ENCODE measurements around the gene SCARB2. TPM values are rescaled to one million over a fixed set of nuclear protein-coding genes. Genes with fewer than 3 reads are reported as not detected.

Gene SCARB2
- total and polyA plus RNA-seq, 2 of the 4 experiments (the other 2 are of a cell fraction), result 69.2 to 102 TPM

DNA sequence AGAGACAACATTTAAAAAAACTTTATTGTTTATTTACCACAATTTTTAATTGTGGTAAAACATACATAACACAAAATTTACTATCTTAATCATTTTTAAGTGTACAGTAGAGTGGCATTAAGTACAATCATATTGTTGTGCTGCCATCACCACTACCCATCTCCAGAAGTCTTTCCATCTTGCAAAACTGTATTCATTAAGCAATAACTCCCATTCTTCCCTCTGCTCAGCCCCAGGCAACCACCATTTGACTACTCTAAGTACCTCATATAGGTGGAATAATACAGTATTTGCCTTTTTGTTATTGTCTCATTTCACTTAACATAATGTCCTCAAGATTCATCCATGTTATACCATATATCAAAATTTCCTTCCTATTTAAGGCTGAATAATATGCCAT is 25.1 kb upstream of the SCARB2 start:
- Histone ChIP-seq H2AK5ac (ENCODE audit: low read depth, low read length) (no peak overlapping the region), H3K18ac (ENCODE audit: low read depth, low read length) (no peak overlapping the region), H3K79me1 (ENCODE audit: low read depth in 1 of 2, low read length in 2 of 2) (no peaks in the 10 kb centered on the region), H3K56ac (ENCODE audit: extremely low read depth, insufficient read depth, low read length) (no peak overlapping the region), H3K4me1 (ENCODE audit: control insufficient read depth, insufficient read depth, low read length) (no peaks in the 10 kb centered on the region), H3K4me3 (ENCODE audit: insufficient read depth, low read depth, low read length) (no peak overlapping the region), H3K27ac (ENCODE audit: insufficient read depth, low read length) (no peak overlapping the region), H2AFZ (replicated peaks; ENCODE audit: low read length, poor library complexity) (no peak overlapping the region), H3K9me3 (ENCODE audit: control insufficient read depth, insufficient read depth, low read length) (no peaks in the 10 kb centered on the region; the same call in none of the 2 replicates), H3K36me3 (ENCODE audit: control insufficient read depth, insufficient read depth, low read length) (no peaks in the 10 kb centered on the region), H3K14ac (replicated peaks; ENCODE audit: low read depth, low read length) (no peak overlapping the region), H2BK20ac (ENCODE audit: low read depth, low read length) (no peak overlapping the region), H2AK9ac (replicated peaks; ENCODE audit: low read depth, low read length, poor library complexity) (no peak overlapping the region), H4K5ac (ENCODE audit: low read depth, low read length) (no peak overlapping the region), H3K27me3 (ENCODE audit: control insufficient read depth, insufficient read depth, low read length) (peaks cover 10% of the 10 kb centered on the region), H4K8ac (ENCODE audit: low read depth in 2 of 2, low read length in 2 of 2) (no peak overlapping the region), H3K9ac (ENCODE audit: low read depth, low read length) (no peak overlapping the region), H2BK15ac (ENCODE audit: low read depth, low read length) (no peak overlapping the region), H2BK5ac (ENCODE audit: low read depth, low read length, poor library complexity, severe bottlenecking) (no peak overlapping the region), H4K91ac (ENCODE audit: insufficient read depth, low read depth, low read length) (no peak overlapping the region), H3K23ac (ENCODE audit: low read depth, low read length) (no peak overlapping the region), H3K9me1 (ENCODE audit: insufficient read depth, low read length) (no peaks in the 10 kb centered on the region), H4K20me1 (ENCODE audit: insufficient read depth, low read length) (no peaks in the 10 kb centered on the region), H3K4ac (ENCODE audit: low read depth, low read length) (no peak overlapping the region), H2BK120ac (ENCODE audit: low read depth, low read length) (no peak overlapping the region), H3K4me2 (ENCODE audit: low read depth, low read length) (no peak overlapping the region)
- ChIA-PET CTCF (no interaction called here), POLR2A (ENCODE audit: unreplicated experiment) (no interaction called here)
- BruUV-seq (replicated peaks), result no TSS peak
- ATAC-seq (ENCODE audit: low read depth) (no peak), DNase-seq (no peak)
- in situ Hi-C loops (cut with MboI; ENCODE audit: low sequenced_read_pairs), result no loop called here
- intact Hi-C loops (cut with micrococcal nuclease), result no loop called here
- dilution Hi-C loops (cut with HindIII; ENCODE audit: low sequenced_read_pairs, unreplicated experiment), result no loop called here
- TF ChIP-seq MAZ (IDR thresholded peaks at IDR 0.05; ENCODE audit: borderline replicate concordance, low read depth, low read length) (no peak), RAD21 (IDR thresholded peaks at IDR 0.05; ENCODE audit: low read length) (no peak), CHD1 (IDR thresholded peaks at IDR 0.05; ENCODE audit: low read depth, low read length) (no peak), RFX5 (IDR thresholded peaks at IDR 0.05; ENCODE audit: low read depth, low read length) (no peak), CTCF (conservative IDR thresholded peaks at IDR 0.05; ENCODE audit: low read depth, low read length) (no peak)
